HepG2 (cell line): ENCODE results near the gene TTC39B. TPM values are rescaled to one million over a fixed set of nuclear protein-coding genes. Genes with fewer than 3 reads are reported as not detected.

Experiments
- CBFB ChIP-seq: sonication (generic); formaldehyde crosslinking; IDR thresholded peaks from 2 replicates; pipeline ENCODE4 v1.4.0; 2020; ENCODE audit warnings: missing genetic modification reagents
- PTBP1 ChIP-seq: fragments of 200-400 bp; formaldehyde crosslinking; IDR thresholded peaks from 2 replicates; pipeline ENCODE4 v1.6.1; 2018; ENCODE audit warnings: low read length, low read depth; ENCODE audit not compliant: poor library complexity, severe bottlenecking
- RARG ChIP-seq: sonication (generic); formaldehyde crosslinking; IDR thresholded peaks from 2 replicates; pipeline ENCODE4 v1.4.0; 2020; ENCODE audit warnings: low read depth, mild to moderate bottlenecking, missing genetic modification reagents
- THAP11 ChIP-seq: IDR thresholded peaks from 2 replicates; pipeline ENCODE4 v1.6.1; 2016; ENCODE audit warnings: missing biosample characterization, missing genetic modification reagents
- ZFAT ChIP-seq: sonication (generic); formaldehyde crosslinking; conservative IDR thresholded peaks from 2 replicates; pipeline ENCODE4 v1.8.1; 2023; ENCODE audit warnings: missing genetic modification reagents, inconsistent platforms
- ZNF24 ChIP-seq: fragments of 450-650 bp; IDR thresholded peaks from 2 replicates; pipeline ENCODE4 v1.6.1; 2017; ENCODE audit warnings: antibody characterized with exemption, mild to moderate bottlenecking
- ZNF773 ChIP-seq: sonication (generic); formaldehyde crosslinking; IDR thresholded peaks from 2 replicates; pipeline ENCODE4 v1.4.0; 2020; ENCODE audit warnings: missing genetic modification reagents, borderline replicate concordance
- ZSCAN29 ChIP-seq: sonication (generic); formaldehyde crosslinking; conservative IDR thresholded peaks from 2 replicates; pipeline ENCODE4 v1.4.0; 2020; ENCODE audit warnings: mild to moderate bottlenecking, missing genetic modification reagents
- polyA plus RNA-seq, 8 experiments: library from polyadenylated mRNA; depleted of rRNA in 3 of 8; stranded (reverse) in 7 of 8; unstranded in 1 of 8; fragments of >200 nt; fragmentation: Illumina TruSeq in 4 of 8; extraction: Trizol in 4 of 8; gene quantifications; 2 replicates each; pipeline versions ENCODE4 v1.2.1 to v1.2.3, GENCODE V29; 2011 to 2016; ENCODE audit warnings: low read depth in 4 of 8, missing spikeins in 1 of 8, mixed read lengths in 1 of 8; ENCODE audit not compliant: insufficient read depth in 1 of 8
- total RNA-seq, 5 experiments: library from RNA; depleted of rRNA; stranded (reverse); fragments of >200 nt; fragmentation: Illumina TruSeq; extraction: Trizol; gene quantifications; 2 replicates each; pipeline ENCODE4 v1.2.3, GENCODE V29; 2016; ENCODE audit warnings: low read depth in 1 of 5
- TF ChIP-seq, protein P1 (sequence below): sonication (generic); formaldehyde crosslinking; IDR thresholded peaks from 2 replicates; pipeline ENCODE4 v1.5.0; 2020; ENCODE audit warnings: mild to moderate bottlenecking, missing genetic modification reagents
- TF ChIP-seq, protein P2 (sequence below): fragments of 450-650 bp; IDR thresholded peaks from 2 replicates; pipeline ENCODE4 v1.6.1; 2017
- TF ChIP-seq, protein P3 (sequence below): sonication (generic); formaldehyde crosslinking; IDR thresholded peaks from 2 replicates; pipeline ENCODE4 v1.4.0; 2020; ENCODE audit warnings: mild to moderate bottlenecking, missing genetic modification reagents, borderline replicate concordance
- TF ChIP-seq, protein P4 (sequence below): sonication (generic); formaldehyde crosslinking; IDR thresholded peaks from 2 replicates; pipeline ENCODE4 v1.4.0; 2020; ENCODE audit warnings: missing genetic modification reagents, borderline replicate concordance
- TF ChIP-seq, protein P5 (sequence below): sonication (generic); formaldehyde crosslinking; IDR thresholded peaks from 2 replicates; pipeline ENCODE4 v1.5.1; 2020; ENCODE audit warnings: mild to moderate bottlenecking, missing genetic modification reagents

Gene TTC39B
- total and polyA plus RNA-seq, 2 of the 13 experiments (the other 11 are each of a cell fraction or from before 2014, with no cell fraction given) = 14.3 to 19.4 TPM

DNA sequence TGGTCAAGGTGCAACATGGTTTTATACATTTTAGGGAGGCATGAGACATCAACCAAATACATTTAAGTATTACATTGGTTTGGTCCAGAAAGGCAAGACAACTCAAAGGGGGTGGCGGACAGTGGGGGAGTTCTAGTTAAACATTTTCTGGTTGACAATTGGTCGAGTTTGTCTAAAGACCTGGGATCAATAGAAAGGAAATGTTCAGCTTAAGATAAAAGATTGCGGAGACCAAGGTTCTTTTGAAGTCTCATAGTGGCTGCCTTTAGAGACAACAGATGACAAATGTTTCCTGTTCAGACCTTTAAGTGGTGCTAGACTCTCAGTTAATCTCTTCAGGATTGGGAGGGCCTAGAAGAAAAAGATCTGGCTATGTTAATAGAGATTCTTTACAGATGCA is 47.7 kb upstream of the TTC39B start (continued):
- TF ChIP-seq, protein P1, sequence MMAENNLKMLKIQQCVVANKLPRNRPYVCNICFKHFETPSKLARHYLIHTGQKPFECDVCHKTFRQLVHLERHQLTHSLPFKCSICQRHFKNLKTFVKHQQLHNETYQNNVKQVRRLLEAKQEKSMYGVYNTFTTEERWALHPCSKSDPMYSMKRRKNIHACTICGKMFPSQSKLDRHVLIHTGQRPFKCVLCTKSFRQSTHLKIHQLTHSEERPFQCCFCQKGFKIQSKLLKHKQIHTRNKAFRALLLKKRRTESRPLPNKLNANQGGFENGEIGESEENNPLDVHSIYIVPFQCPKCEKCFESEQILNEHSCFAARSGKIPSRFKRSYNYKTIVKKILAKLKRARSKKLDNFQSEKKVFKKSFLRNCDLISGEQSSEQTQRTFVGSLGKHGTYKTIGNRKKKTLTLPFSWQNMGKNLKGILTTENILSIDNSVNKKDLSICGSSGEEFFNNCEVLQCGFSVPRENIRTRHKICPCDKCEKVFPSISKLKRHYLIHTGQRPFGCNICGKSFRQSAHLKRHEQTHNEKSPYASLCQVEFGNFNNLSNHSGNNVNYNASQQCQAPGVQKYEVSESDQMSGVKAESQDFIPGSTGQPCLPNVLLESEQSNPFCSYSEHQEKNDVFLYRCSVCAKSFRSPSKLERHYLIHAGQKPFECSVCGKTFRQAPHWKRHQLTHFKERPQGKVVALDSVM (CRISPR knock-in tag) = no peak
- TF ChIP-seq THAP11 (CRISPR knock-in tag) (no peak), CBFB (CRISPR knock-in tag) (no peak), RARG (CRISPR knock-in tag) (no peak), ZNF773 (CRISPR knock-in tag) (no peak), ZNF24 (no peak), ZFAT (CRISPR knock-in tag) (no peak), ZSCAN29 (CRISPR knock-in tag) (no peak), PTBP1 (no peak)
- TF ChIP-seq, protein P2, sequence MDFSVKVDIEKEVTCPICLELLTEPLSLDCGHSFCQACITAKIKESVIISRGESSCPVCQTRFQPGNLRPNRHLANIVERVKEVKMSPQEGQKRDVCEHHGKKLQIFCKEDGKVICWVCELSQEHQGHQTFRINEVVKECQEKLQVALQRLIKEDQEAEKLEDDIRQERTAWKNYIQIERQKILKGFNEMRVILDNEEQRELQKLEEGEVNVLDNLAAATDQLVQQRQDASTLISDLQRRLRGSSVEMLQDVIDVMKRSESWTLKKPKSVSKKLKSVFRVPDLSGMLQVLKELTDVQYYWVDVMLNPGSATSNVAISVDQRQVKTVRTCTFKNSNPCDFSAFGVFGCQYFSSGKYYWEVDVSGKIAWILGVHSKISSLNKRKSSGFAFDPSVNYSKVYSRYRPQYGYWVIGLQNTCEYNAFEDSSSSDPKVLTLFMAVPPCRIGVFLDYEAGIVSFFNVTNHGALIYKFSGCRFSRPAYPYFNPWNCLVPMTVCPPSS = no peak
- TF ChIP-seq, protein P3, sequence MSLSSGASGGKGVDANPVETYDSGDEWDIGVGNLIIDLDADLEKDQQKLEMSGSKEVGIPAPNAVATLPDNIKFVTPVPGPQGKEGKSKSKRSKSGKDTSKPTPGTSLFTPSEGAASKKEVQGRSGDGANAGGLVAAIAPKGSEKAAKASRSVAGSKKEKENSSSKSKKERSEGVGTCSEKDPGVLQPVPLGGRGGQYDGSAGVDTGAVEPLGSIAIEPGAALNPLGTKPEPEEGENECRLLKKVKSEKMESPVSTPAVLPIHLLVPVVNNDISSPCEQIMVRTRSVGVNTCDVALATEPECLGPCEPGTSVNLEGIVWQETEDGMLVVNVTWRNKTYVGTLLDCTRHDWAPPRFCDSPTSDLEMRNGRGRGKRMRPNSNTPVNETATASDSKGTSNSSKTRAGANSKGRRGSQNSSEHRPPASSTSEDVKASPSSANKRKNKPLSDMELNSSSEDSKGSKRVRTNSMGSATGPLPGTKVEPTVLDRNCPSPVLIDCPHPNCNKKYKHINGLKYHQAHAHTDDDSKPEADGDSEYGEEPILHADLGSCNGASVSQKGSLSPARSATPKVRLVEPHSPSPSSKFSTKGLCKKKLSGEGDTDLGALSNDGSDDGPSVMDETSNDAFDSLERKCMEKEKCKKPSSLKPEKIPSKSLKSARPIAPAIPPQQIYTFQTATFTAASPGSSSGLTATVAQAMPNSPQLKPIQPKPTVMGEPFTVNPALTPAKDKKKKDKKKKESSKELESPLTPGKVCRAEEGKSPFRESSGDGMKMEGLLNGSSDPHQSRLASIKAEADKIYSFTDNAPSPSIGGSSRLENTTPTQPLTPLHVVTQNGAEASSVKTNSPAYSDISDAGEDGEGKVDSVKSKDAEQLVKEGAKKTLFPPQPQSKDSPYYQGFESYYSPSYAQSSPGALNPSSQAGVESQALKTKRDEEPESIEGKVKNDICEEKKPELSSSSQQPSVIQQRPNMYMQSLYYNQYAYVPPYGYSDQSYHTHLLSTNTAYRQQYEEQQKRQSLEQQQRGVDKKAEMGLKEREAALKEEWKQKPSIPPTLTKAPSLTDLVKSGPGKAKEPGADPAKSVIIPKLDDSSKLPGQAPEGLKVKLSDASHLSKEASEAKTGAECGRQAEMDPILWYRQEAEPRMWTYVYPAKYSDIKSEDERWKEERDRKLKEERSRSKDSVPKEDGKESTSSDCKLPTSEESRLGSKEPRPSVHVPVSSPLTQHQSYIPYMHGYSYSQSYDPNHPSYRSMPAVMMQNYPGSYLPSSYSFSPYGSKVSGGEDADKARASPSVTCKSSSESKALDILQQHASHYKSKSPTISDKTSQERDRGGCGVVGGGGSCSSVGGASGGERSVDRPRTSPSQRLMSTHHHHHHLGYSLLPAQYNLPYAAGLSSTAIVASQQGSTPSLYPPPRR (CRISPR knock-in tag) = 0 out of 2 replicates have a peak, but pooled peaks have one; percentile 45
- TF ChIP-seq, protein P4, sequence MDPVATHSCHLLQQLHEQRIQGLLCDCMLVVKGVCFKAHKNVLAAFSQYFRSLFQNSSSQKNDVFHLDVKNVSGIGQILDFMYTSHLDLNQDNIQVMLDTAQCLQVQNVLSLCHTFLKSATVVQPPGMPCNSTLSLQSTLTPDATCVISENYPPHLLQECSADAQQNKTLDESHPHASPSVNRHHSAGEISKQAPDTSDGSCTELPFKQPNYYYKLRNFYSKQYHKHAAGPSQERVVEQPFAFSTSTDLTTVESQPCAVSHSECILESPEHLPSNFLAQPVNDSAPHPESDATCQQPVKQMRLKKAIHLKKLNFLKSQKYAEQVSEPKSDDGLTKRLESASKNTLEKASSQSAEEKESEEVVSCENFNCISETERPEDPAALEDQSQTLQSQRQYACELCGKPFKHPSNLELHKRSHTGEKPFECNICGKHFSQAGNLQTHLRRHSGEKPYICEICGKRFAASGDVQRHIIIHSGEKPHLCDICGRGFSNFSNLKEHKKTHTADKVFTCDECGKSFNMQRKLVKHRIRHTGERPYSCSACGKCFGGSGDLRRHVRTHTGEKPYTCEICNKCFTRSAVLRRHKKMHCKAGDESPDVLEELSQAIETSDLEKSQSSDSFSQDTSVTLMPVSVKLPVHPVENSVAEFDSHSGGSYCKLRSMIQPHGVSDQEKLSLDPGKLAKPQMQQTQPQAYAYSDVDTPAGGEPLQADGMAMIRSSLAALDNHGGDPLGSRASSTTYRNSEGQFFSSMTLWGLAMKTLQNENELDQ (CRISPR knock-in tag) = no peak
- TF ChIP-seq, protein P5, sequence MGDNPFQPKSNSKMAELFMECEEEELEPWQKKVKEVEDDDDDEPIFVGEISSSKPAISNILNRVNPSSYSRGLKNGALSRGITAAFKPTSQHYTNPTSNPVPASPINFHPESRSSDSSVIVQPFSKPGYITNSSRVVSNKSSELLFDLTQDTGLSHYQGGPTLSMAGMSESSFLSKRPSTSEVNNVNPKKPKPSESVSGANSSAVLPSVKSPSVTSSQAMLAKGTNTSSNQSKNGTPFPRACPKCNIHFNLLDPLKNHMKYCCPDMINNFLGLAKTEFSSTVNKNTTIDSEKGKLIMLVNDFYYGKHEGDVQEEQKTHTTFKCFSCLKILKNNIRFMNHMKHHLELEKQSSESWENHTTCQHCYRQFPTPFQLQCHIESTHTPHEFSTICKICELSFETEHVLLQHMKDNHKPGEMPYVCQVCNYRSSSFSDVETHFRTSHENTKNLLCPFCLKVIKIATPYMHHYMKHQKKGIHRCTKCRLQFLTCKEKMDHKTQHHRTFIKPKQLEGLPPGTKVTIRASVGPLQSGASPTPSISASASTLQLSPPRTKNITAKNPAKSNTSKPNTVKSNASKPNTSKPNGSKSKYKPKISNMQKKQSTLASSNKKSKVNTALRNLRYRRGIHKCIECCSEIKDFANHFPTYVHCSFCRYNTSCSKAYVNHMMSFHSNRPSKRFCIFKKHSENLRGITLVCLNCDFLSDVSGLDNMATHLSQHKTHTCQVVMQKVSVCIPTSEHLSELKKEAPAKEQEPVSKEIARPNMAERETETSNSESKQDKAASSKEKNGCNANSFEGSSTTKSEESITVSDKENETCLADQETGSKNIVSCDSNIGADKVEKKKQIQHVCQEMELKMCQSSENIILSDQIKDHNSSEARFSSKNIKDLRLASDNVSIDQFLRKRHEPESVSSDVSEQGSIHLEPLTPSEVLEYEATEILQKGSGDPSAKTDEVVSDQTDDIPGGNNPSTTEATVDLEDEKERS (CRISPR knock-in tag) = no peak
